ENCODE measurements around the gene CHST5.
"Not testable (repeated sequence)": the region's sequence is repeated elsewhere in the genome, so short reads cannot be mapped to it uniquely, and the experiment has no call there.

The CHST5 gene

GRCh38 chr16:75529959-75530358 lies 5.9 kb downstream of the CHST5 start:
- Histone ChIP-seq H3K9ac (ENCODE audit: low read length) (no peak overlapping the region), H3K27ac (ENCODE audit: low read length) (no peak overlapping the region), H3K36me3 (ENCODE audit: control insufficient read depth, low read depth, low read length) (no peaks in the 10 kb centered on the region), H3K9me3 (ENCODE audit: control insufficient read depth, low read depth, low read length) (no peaks in the 10 kb centered on the region), H3K4me1 (ENCODE audit: control insufficient read depth, low read depth, low read length) (no peaks in the 10 kb centered on the region), H3K27me3 (ENCODE audit: control insufficient read depth, insufficient read depth, low read length) (no peaks in the 10 kb centered on the region), H3K4me3 (ENCODE audit: low read length) (no peak overlapping the region)

- H3K27ac ChIP-seq (ENCODE audit: low read length) = no peak overlapping the region
- H3K9ac ChIP-seq (ENCODE audit: low read length) = no peak overlapping the region
- no peaks in the 10 kb centered on the region for H3K9me3 ChIP-seq (ENCODE audit: control insufficient read depth, low read depth, low read length)
- H3K4me3 ChIP-seq (ENCODE audit: low read length) = no peak overlapping the region
- H3K27me3 ChIP-seq (ENCODE audit: control insufficient read depth, insufficient read depth, low read length) = no peaks in the 10 kb centered on the region
- H3K4me1 ChIP-seq (ENCODE audit: control insufficient read depth, low read depth, low read length) = no peaks in the 10 kb centered on the region
- no peaks in the 10 kb centered on the region for H3K36me3 ChIP-seq (ENCODE audit: control insufficient read depth, low read depth, low read length)
These were observed 6.6 kb downstream of the CHST5 start for GRCh38 chr16:75529056-75529905.

- Histone ChIP-seq H3K27ac (ENCODE audit: low read length) (no peak overlapping the region), H3K4me1 (ENCODE audit: control insufficient read depth, low read depth, low read length) (no peaks in the 10 kb centered on the region), H3K9me3 (ENCODE audit: control insufficient read depth, low read depth, low read length) (no peaks in the 10 kb centered on the region), H3K9ac (ENCODE audit: low read length) (no peak overlapping the region), H3K4me3 (ENCODE audit: low read length) (no peak overlapping the region), H3K27me3 (ENCODE audit: control insufficient read depth, insufficient read depth, low read length) (no peaks in the 10 kb centered on the region), H3K36me3 (ENCODE audit: control insufficient read depth, low read depth, low read length) (no peaks in the 10 kb centered on the region)
These were observed 8.0 kb downstream of the CHST5 start for GRCh38 chr16:75527825-75528299.

- Histone ChIP-seq H3K36me3 (ENCODE audit: control insufficient read depth, low read depth, low read length) (no peaks in the 10 kb centered on the region), H3K9ac (ENCODE audit: low read length) (no peak overlapping the region), H3K9me3 (ENCODE audit: control insufficient read depth, low read depth, low read length) (no peaks in the 10 kb centered on the region), H3K27ac (ENCODE audit: low read length) (no peak overlapping the region), H3K27me3 (ENCODE audit: control insufficient read depth, insufficient read depth, low read length) (no peaks in the 10 kb centered on the region), H3K4me3 (ENCODE audit: low read length) (no peak overlapping the region), H3K4me1 (ENCODE audit: control insufficient read depth, low read depth, low read length) (no peaks in the 10 kb centered on the region)
These were observed 9.7 kb downstream of the CHST5 start for GRCh38 chr16:75526032-75526790.

- H3K4me1 ChIP-seq (ENCODE audit: control insufficient read depth, low read depth, low read length) = no peaks in the 10 kb centered on the region
- no peak overlapping the region for H3K27ac ChIP-seq (ENCODE audit: low read length)
- H3K9ac ChIP-seq (ENCODE audit: low read length) = no peak overlapping the region
- H3K4me3 ChIP-seq (ENCODE audit: low read length) = no peak overlapping the region
- no peaks in the 10 kb centered on the region for H3K9me3 ChIP-seq (ENCODE audit: control insufficient read depth, low read depth, low read length)
- no peaks in the 10 kb centered on the region for H3K27me3 ChIP-seq (ENCODE audit: control insufficient read depth, insufficient read depth, low read length)
- no peaks in the 10 kb centered on the region for H3K36me3 ChIP-seq (ENCODE audit: control insufficient read depth, low read depth, low read length)
These were observed 16.7 kb downstream of the CHST5 start for GRCh38 chr16:75519175-75519574.

GRCh38 chr16:75516189-75516966 lies 19.5 kb downstream of the CHST5 start:
- not testable (repeated sequence) for H3K4me1 ChIP-seq (ENCODE audit: control insufficient read depth, low read depth, low read length); H3K27ac ChIP-seq (ENCODE audit: low read length); H3K9me3 ChIP-seq (ENCODE audit: control insufficient read depth, low read depth, low read length); H3K36me3 ChIP-seq (ENCODE audit: control insufficient read depth, low read depth, low read length); H3K27me3 ChIP-seq (ENCODE audit: control insufficient read depth, insufficient read depth, low read length)
- Histone ChIP-seq H3K9ac (ENCODE audit: low read length) (peak overlapping the region; percentile 63), H3K4me3 (ENCODE audit: low read length) (peak overlapping the region; percentile 80)

- Histone ChIP-seq H3K36me3 (ENCODE audit: control insufficient read depth, low read depth, low read length) (no peaks in the 10 kb centered on the region), H3K27me3 (ENCODE audit: control insufficient read depth, insufficient read depth, low read length) (no peaks in the 10 kb centered on the region), H3K4me3 (ENCODE audit: low read length) (no peak overlapping the region), H3K27ac (ENCODE audit: low read length) (no peak overlapping the region), H3K4me1 (ENCODE audit: control insufficient read depth, low read depth, low read length) (no peaks in the 10 kb centered on the region), H3K9me3 (ENCODE audit: control insufficient read depth, low read depth, low read length) (no peaks in the 10 kb centered on the region), H3K9ac (ENCODE audit: low read length) (no peak overlapping the region)
These were observed 21.6 kb downstream of the CHST5 start for GRCh38 chr16:75514296-75514695.

- Histone ChIP-seq H3K27me3 (ENCODE audit: control insufficient read depth, insufficient read depth, low read length) (no peaks in the 10 kb centered on the region), H3K4me1 (ENCODE audit: control insufficient read depth, low read depth, low read length) (no peaks in the 10 kb centered on the region), H3K27ac (ENCODE audit: low read length) (no peak overlapping the region), H3K9ac (ENCODE audit: low read length) (no peak overlapping the region), H3K4me3 (ENCODE audit: low read length) (no peak overlapping the region), H3K36me3 (ENCODE audit: control insufficient read depth, low read depth, low read length) (no peaks in the 10 kb centered on the region), H3K9me3 (ENCODE audit: control insufficient read depth, low read depth, low read length) (no peaks in the 10 kb centered on the region)
These were observed 29.3 kb downstream of the CHST5 start for GRCh38 chr16:75506574-75506973.

- H3K9me3 ChIP-seq (ENCODE audit: control insufficient read depth, low read depth, low read length) = no peaks in the 10 kb centered on the region
- H3K4me3 ChIP-seq (ENCODE audit: low read length) = no peak overlapping the region
- no peaks in the 10 kb centered on the region for H3K4me1 ChIP-seq (ENCODE audit: control insufficient read depth, low read depth, low read length)
- no peaks in the 10 kb centered on the region for H3K36me3 ChIP-seq (ENCODE audit: control insufficient read depth, low read depth, low read length)
- no peaks in the 10 kb centered on the region for H3K27me3 ChIP-seq (ENCODE audit: control insufficient read depth, insufficient read depth, low read length)
- no peak overlapping the region for H3K27ac ChIP-seq (ENCODE audit: low read length)
- H3K9ac ChIP-seq (ENCODE audit: low read length) = no peak overlapping the region
These were observed 29.8 kb downstream of the CHST5 start for GRCh38 chr16:75506107-75506506.

GRCh38 chr16:75503801-75504200 lies 32.1 kb downstream of the CHST5 start:
- Histone ChIP-seq H3K4me3 (ENCODE audit: low read length) (no peak overlapping the region), H3K27me3 (ENCODE audit: control insufficient read depth, insufficient read depth, low read length) (no peaks in the 10 kb centered on the region), H3K27ac (ENCODE audit: low read length) (no peak overlapping the region), H3K9ac (ENCODE audit: low read length) (no peak overlapping the region), H3K4me1 (ENCODE audit: control insufficient read depth, low read depth, low read length) (no peaks in the 10 kb centered on the region), H3K9me3 (ENCODE audit: control insufficient read depth, low read depth, low read length) (no peaks in the 10 kb centered on the region), H3K36me3 (ENCODE audit: control insufficient read depth, low read depth, low read length) (no peaks in the 10 kb centered on the region)

- Histone ChIP-seq H3K27ac (ENCODE audit: low read length) (no peak overlapping the region), H3K4me3 (ENCODE audit: low read length) (no peak overlapping the region), H3K36me3 (ENCODE audit: control insufficient read depth, low read depth, low read length) (no peaks in the 10 kb centered on the region), H3K9me3 (ENCODE audit: control insufficient read depth, low read depth, low read length) (no peaks in the 10 kb centered on the region), H3K4me1 (ENCODE audit: control insufficient read depth, low read depth, low read length) (no peaks in the 10 kb centered on the region), H3K27me3 (ENCODE audit: control insufficient read depth, insufficient read depth, low read length) (no peaks in the 10 kb centered on the region), H3K9ac (ENCODE audit: low read length) (no peak overlapping the region)
These were observed 32.8 kb downstream of the CHST5 start for GRCh38 chr16:75502916-75503605.

Data from iPS-18a (cell line).